Tibial nerve (tissue), 4 donors: ENCODE data around the gene SF1. TPM values are rescaled to one million over a fixed set of nuclear protein-coding genes. Genes with fewer than 3 reads are reported as not detected.
A peak's percentile ranks its signal among the peaks of the same experiment; 100 is the strongest.

ENCODE experiments used
- DNase-seq, 2 donors: peaks; one replicate each; pipeline ENCODE4 v3.0.0-alpha.2; 2019; ENCODE audit warnings: low spot score in 2 of 2
- H3K27ac ChIP-seq, 4 donors: fragments of 200-600 bp; sonication (generic) in 3 of 4; one replicate each; pipeline ENCODE4 v1.5.1; 2017 to 2019; ENCODE audit warnings: mild to moderate bottlenecking in 1 of 4
- H3K27me3 ChIP-seq, 2 donors: fragments of 200-600 bp; sonication (generic) in 1 of 2; one replicate each; pipeline versions ENCODE4 v1.5.1 to v1.6.0; 2017 to 2019
- H3K36me3 ChIP-seq, 3 donors: fragments of 200-600 bp; sonication (generic); one replicate each; pipeline ENCODE4 v1.5.1; 2018 to 2019
- H3K4me1 ChIP-seq, 4 donors: fragments of 200-600 bp; sonication (generic) in 3 of 4; one replicate each; pipeline ENCODE4 v1.5.1; 2017 to 2019
- H3K4me3 ChIP-seq, 4 donors: fragments of 200-600 bp; sonication (generic) in 3 of 4; one replicate each; pipeline ENCODE4 v1.5.1; 2017 to 2019; ENCODE audit warnings: mild to moderate bottlenecking in 1 of 4, moderate library complexity in 1 of 4
- H3K9me3 ChIP-seq, 4 donors: fragments of 200-600 bp; sonication (generic) in 3 of 4; one replicate each; pipeline ENCODE4 v1.5.1; 2017 to 2019
- EP300 ChIP-seq, 2 donors: sonication (generic); formaldehyde crosslinking; IDR thresholded peaks; one replicate each; pipeline ENCODE4 v1.6.1; 2017; ENCODE audit warnings: antibody characterized with exemption in 2 of 2, mild to moderate bottlenecking in 1 of 2
- POLR2A ChIP-seq, 2 donors: fragments of 450-650 bp; IDR thresholded peaks; one replicate each; pipeline ENCODE4 v1.6.1; 2017; ENCODE audit warnings: antibody characterized with exemption in 2 of 2, mild to moderate bottlenecking in 2 of 2, moderate library complexity in 2 of 2
- WGBS, 2 donors: methylation state at CpG; one replicate each; pipeline ENCODE4 v1.1.5; 2018; 5-methylcytosine and 5-hydroxymethylcytosine counted together
- total RNA-seq, 4 donors: library from RNA; depleted of rRNA; stranded (reverse); fragments of >200 nt; gene quantifications; one replicate each; pipeline ENCODE4 v1.1.0, GENCODE V29; 2016
- TF ChIP-seq, protein P1 (sequence below), 5 experiments: fragments of 200-600 bp in 3 of 5; fragments of 450-650 bp in 2 of 5; sonication (generic) in 3 of 5; IDR thresholded peaks; one replicate each; pipeline ENCODE4 v1.5.1; 2016 to 2019; ENCODE audit warnings: antibody characterized with exemption in 5 of 5, mild to moderate bottlenecking in 3 of 5, moderate library complexity in 2 of 5

Gene SF1
- total RNA-seq, 4 donors from 2014 or later, result 368 to 416 (median 372) TPM

DNA sequence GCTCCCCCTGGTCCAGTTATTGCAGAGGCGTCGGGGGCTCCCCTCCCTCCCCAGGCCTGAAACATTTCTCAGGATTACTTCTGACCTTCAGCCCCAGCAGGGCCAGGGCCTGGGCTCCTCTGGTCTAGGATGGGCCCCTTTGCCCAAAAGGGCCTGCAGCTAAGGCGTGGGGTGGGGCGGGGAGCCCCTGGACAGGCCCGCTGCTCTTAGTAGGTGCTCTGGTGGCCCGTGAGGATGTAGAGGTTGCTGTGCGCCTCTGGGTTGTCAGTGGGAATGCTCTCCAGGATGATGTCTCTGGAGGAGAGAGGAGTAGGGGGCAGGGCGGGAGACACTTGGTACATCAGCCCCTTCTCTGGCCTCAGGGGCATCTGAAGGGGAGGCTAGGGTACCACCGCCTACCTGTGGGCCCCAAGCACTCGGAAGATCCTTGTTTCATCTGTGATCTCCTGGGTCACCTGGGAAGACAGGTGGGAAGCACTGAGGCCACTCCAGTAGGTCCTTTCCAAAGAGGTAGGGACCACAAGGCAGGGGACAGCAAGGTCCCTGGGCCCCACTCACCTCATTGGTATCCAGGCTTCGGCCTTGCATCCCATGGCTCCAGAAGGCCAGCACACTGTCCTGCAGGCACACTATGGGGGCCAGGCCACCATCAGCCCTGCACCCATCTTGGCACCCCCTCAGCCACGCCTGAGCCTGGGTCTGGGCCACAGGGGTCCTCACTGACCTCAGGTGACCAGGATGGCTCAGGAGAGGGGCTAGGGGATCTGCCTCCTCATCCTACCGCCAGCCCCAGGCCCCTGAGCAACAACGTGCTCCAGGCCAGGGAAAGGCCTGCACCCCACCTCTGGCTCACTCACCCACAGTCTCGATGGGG lies 11.2 kb upstream of the SF1 start:
- Histone ChIP-seq H3K4me3 (no peak overlapping the region), H3K9me3 (no peaks in the 10 kb centered on the region), H3K36me3 (peaks cover 0 to 49% (median 3%) of the 10 kb centered on the region in 3 donors), H3K27me3 (no peaks in the 10 kb centered on the region), H3K27ac (no peak overlapping the region), H3K4me1 (peaks cover 0 to 5% (median 0%) of the 10 kb centered on the region in 4 donors)
- TF ChIP-seq, protein P1, sequence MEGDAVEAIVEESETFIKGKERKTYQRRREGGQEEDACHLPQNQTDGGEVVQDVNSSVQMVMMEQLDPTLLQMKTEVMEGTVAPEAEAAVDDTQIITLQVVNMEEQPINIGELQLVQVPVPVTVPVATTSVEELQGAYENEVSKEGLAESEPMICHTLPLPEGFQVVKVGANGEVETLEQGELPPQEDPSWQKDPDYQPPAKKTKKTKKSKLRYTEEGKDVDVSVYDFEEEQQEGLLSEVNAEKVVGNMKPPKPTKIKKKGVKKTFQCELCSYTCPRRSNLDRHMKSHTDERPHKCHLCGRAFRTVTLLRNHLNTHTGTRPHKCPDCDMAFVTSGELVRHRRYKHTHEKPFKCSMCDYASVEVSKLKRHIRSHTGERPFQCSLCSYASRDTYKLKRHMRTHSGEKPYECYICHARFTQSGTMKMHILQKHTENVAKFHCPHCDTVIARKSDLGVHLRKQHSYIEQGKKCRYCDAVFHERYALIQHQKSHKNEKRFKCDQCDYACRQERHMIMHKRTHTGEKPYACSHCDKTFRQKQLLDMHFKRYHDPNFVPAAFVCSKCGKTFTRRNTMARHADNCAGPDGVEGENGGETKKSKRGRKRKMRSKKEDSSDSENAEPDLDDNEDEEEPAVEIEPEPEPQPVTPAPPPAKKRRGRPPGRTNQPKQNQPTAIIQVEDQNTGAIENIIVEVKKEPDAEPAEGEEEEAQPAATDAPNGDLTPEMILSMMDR (IDR thresholded peaks at IDR 0.05), result no peak
- no peak for TF ChIP-seq POLR2A (IDR thresholded peaks at IDR 0.05)
- TF ChIP-seq EP300 (IDR thresholded peaks at IDR 0.05), result no peak
- 86% methylated on average over 14 of the region's 15 CpGs for WGBS, 2 donors
- DNase-seq, result no peak

- TF ChIP-seq, protein P1 (IDR thresholded peaks at IDR 0.05), result no peak
- TF ChIP-seq POLR2A (IDR thresholded peaks at IDR 0.05), result no peak
- TF ChIP-seq EP300 (IDR thresholded peaks at IDR 0.05), result no peak
- DNase-seq, result no peak
- Histone ChIP-seq H3K36me3 (peaks cover 0 to 52% (median 3%) of the 10 kb centered on the region in 3 donors), H3K4me1 (peaks cover 0 to 5% (median 0%) of the 10 kb centered on the region in 4 donors), H3K27me3 (no peaks in the 10 kb centered on the region), H3K4me3 (no peak overlapping the region), H3K9me3 (no peaks in the 10 kb centered on the region), H3K27ac (no peak overlapping the region)
- WGBS, 2 donors, result 67 to 80% methylated on average over 7 of the region's 9 CpGs
These were observed 10.2 kb upstream of the SF1 start for GRCh38 chr11:64788321-64789215.

DNA sequence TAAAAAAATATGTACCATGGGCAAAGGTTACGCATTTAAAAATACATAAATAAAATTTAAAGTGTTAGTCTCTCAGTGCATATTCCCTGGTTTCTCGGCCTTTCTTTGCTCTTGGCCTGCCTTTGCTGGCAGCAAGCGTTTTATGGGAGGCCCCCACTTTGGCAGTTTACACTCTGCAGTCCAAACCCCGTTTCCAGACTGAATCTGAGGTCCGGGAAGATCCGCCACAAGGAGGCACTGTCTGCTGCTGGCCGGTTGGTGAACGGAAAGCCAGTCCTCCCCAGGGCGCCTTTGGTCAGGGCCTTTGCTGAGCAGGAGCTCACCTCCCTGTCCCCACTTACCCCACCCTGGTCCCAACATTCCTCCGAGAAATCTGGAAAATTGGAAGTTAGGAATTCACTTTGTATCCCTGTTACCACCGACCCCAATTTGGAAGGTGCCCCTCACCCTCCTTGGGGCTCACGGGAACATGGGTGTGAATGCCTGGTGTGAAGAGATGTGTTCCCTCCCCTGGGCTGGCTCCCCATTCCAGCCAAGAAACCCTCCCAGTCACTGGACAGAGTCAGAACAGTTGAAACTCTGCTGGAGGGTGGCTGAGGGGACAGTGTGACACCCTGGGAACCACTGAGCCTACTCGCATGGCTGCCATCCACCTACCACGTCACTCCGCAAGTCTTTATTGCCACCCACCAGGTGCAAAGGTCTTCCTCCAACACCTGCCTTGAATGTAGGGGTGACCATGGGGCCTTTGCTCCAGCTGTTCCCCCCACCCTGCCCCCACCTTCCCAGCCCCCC lies 9.4 kb upstream of the SF1 start:
- Histone ChIP-seq H3K27ac (no peak overlapping the region), H3K36me3 (peaks cover 0 to 46% (median 3%) of the 10 kb centered on the region in 3 donors), H3K9me3 (no peaks in the 10 kb centered on the region), H3K4me3 (no peak overlapping the region), H3K4me1 (peaks cover 0 to 5% (median 0%) of the 10 kb centered on the region in 4 donors), H3K27me3 (no peaks in the 10 kb centered on the region)
- DNase-seq, result peak in 1 of 2 donors; percentile 51
- TF ChIP-seq, protein P1 (IDR thresholded peaks at IDR 0.05), result peak; percentile 51 to 66 (median 60)
- TF ChIP-seq EP300 (IDR thresholded peaks at IDR 0.05) (no peak), POLR2A (IDR thresholded peaks at IDR 0.05) (no peak)
- 39 to 42% methylated on average over 15 of the region's 15 CpGs for WGBS, 2 donors

- TF ChIP-seq EP300 (IDR thresholded peaks at IDR 0.05) (no peak), POLR2A (IDR thresholded peaks at IDR 0.05) (no peak)
- TF ChIP-seq, protein P1 (IDR thresholded peaks at IDR 0.05), result no peak
- 89 to 95% methylated on average over 10 of the region's 10 CpGs for WGBS, 2 donors
- H3K36me3 ChIP-seq, result peaks cover 0 to 39% (median 3%) of the 10 kb centered on the region in 3 donors
- H3K27ac ChIP-seq, result no peak overlapping the region
- no peaks in the 10 kb centered on the region for H3K27me3 ChIP-seq
- DNase-seq, result no peak
- peaks cover 0 to 5% (median 0%) of the 10 kb centered on the region in 4 donors for H3K4me1 ChIP-seq
- no peaks in the 10 kb centered on the region for H3K9me3 ChIP-seq
- no peak overlapping the region for H3K4me3 ChIP-seq
These were observed 8.0 kb upstream of the SF1 start for GRCh38 chr11:64786308-64786707.
